DMS53 treated with DMSO at 0.1 percent for 48 hours (cell line): ENCODE measurements around the gene PLA1A.
"Not testable (repeated sequence)": the region's sequence is repeated elsewhere in the genome, so short reads cannot be mapped to it uniquely, and the experiment has no call there.

ENCODE experiments used
- DNase-seq: peaks from one replicate; lab custom pipeline; 2025; ENCODE audit not compliant: unreplicated experiment; lab: John Stamatoyannopoulos, UW

The PLA1A gene

DNA sequence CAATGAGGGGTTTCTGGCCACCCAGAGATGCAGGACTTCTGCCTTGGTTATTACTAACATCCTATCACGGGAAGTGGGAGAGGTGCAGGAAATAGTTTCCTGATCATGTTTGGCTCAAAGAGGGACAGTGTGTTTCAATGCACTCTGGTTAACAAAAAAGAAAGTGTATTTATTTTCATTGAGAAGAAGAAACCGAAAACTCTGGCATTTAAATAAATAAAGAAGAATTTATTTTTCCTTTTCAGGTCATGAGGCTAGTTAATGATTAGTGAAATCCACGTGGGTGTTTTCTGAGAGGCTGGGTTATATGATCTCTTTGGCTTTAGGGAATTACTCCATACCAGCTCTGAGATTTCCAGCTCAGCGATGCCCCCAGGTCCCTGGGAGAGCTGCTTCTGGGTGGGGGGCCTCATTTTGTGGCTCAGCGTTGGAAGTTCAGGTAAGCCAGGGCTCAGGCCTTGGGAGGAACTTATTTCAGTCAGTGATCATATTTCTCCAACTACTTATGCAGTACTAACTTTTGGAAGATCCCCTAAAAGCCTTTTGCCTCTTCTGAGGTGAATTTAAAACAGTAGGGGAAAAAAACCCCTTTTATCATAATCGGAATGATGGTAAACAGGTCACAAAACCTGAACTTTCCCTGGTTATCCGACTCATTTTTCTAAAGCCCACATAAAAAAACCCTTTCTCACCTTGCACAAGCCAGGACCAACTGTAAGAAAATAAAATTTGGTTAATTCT is at the start of gene PLA1A:
PLA1A (plus strand) TSS at position 338 of the 741 bp plus-strand sequence; CDS start at position 367, 29 bp downstream.
- DNase-seq, result peak; percentile 12

DNA sequence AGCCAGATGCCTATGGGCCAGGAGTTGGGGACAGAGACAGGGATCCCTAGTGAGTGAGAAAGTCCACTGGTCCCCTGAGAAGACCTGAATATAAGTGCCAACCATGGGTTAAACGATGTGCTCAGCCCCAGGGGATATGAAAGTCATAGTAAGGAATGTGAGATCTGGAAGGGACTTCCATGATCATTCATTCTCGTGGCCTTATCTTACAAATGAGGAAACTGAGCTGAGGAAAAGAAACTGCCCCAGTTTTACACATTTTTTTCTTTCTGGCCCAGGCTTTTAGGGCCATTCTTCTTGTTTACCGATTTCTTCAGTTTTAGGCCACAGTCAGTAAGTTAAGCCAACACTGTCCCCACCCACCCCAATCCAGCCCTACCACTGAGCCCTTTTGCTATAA is 49.3 kb upstream of the PLA1A start:
- DNase-seq, result no peak

DNA sequence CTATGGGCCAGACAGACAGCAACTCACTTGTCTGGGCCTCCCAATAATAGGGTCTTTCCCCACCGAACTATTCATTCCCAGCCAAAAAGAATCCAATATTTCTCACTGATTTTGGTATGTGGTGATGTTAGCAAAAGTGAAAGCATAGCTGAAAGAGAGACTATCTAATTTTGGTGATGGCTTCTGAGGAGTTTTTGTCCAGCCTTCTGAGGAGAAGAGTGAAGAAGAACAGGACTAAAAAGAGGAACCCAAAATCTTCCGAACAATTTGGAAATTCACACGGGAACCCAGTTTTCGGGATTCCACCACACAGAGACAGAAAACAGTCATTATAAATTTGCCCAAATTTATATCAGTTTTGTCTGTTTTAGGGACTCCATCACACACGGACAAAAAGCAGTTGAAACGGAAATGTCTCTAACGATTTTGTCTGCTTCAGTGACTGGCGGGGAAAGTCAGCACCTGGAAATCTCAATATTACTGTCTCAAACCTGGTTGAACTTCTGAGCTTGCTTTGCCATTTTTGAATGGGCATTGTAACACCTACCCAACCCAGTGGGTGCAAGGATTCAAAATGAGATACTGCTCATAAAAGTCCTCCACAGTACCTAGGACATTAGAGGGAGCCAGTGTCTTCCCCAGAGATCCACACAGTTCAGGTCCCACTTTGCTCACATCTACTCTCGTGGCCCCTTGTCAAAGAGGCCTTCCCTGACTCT is 47.3 kb upstream of the PLA1A start:
- DNase-seq, result no peak

- DNase-seq, result no peak
Measured at GRCh38 chr3:119551598-119551997, 46.1 kb upstream of the PLA1A start.

GRCh38 chr3:119552928-119553327 is 44.8 kb upstream of the PLA1A start:
- DNase-seq, result not testable (repeated sequence)

- no peak for DNase-seq
Measured at GRCh38 chr3:119553823-119554415, 43.8 kb upstream of the PLA1A start.

GRCh38 chr3:119555309-119555735 is 42.4 kb upstream of the PLA1A start:
- no peak for DNase-seq

- no peak for DNase-seq
Measured at GRCh38 chr3:119555929-119556328, 41.8 kb upstream of the PLA1A start.

DNA sequence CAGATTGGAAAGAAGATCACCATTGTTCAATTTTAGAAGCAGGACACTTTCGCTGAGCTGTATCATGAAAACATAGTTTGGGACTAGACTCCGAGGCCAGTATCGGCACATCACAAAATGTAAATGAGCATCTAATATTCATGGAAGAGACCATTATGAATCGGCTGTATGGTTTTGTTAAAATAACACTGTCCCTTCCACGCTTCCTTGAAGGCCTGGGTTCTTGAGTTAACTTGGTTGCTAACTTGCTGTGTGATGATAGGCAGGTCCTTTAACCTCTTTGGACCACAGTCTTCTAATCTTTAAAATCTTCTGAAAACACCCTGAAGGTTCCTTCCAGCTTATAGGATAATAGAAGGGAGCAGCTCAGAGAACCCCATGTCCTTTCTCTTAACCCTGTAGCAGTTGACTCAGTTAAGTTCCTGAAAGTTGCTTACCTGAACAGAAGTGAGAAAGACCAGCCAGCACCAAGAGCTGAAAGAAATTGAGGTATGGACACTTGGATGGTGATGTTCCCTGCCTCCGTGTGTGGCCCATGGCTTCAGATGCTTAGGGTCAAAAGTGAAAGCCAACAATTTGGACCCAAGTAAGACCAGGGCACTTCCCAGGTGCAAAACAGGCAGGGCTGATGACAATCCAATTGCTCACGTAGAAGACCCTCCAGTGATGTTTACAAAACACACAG is 40.4 kb upstream of the PLA1A start:
- DNase-seq, result no peak

DNA sequence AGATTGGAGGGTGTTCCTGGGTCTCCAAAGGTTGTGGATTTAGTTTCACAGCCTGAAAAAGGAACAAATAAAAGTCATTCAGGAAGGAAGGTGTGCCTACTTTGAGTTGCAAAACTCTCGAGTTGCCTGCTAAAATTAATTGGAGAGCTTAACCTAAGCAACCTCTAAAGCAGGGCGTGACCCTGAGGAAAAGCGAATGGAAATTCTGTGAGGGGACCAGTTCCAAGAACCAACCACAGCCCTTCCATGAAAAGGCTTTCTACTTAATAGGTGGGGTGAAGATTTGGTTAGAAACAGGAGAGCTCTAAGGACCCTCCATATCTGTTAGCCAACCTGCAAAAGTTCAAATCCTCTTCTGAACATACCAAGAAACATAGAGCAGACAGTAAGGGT is 39.8 kb upstream of the PLA1A start:
- no peak for DNase-seq

GRCh38 chr3:119558626-119559317 is 38.9 kb upstream of the PLA1A start:
- no peak for DNase-seq

DNA sequence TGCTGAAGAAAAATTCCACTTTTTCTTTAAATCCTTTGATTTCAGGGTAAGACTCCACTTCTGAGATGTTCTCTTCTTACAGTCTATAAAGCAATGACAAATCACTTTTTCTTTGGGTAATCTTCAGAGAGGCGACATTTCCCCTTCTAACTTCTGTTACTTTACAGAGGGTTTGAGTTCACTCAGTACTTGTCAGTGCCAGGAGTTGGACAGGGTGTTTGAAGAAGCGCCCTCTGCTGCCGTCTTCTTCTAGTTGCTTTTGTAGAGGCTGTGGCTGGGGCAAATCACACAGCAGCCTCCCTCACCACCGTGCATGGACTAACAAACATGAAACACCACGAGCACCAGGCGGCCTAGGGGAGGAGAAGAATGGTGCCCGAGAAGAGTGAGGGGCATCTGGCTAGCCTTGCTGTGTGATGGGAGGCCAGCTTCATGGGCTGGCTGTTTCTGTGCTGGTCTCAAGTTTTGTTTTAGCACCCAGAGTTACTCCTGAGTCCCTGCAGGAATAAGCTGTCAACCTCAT is 38.2 kb upstream of the PLA1A start, which contains the start of gene CD80:
CD80 (minus strand) TSS at position 174 of the 523 bp plus-strand sequence. CDS start 1,886 bp downstream, outside the sequence.
- DNase-seq, result peak; percentile 14

DNA sequence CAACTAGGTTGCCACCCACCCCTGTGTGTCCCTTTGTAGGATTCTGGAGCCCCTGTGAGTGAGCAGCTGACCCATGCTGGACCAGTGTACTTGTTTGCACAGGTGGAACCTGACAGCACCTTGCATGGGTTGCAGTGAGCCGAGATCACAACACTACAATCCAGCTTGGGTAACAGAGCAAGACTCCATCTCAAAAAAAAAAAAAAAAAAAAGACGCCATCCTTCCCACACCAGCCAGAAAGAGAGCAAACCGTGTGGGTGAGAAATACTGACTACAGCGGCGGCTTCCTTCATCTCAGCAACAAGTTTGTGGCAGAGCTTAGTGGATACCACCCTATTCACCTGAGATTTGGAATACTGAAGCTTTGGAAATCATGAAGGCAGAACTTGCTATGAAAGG is 37.5 kb upstream of the PLA1A start:
- no peak for DNase-seq

DNA sequence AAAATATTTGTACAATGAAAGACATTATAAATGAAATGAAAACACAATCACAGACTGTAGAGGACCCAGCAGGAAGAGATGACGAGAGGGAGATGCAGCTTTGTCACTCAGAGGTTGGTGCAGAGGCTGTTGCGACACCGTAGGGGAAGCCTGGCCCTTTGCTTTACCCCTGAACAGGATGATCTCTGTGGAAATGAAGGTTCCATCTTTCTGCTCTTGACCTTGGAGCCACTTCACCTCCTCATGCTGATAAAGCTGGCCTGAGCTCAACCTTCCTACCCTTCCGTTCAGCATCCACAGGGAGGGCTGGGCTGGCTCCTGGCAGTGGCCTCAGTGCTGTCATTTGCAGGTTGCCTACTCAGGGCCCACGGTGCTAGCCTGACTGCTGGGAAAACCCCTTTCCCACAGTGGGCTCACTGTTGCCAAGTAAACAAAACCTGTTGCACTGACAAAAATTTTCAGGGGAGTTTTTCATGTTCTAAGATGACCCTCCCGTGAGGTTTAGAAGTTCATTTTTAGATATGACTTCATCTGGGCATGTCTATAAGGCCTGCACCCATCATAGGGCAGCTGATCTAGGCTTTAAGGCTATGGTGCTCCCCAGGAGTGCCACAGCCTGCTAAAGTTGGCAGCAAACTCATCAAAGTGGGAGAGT is 35.3 kb upstream of the PLA1A start:
- no peak for DNase-seq

- DNase-seq, result not testable (repeated sequence)
Measured at GRCh38 chr3:119563334-119563733, 34.4 kb upstream of the PLA1A start.

DNA sequence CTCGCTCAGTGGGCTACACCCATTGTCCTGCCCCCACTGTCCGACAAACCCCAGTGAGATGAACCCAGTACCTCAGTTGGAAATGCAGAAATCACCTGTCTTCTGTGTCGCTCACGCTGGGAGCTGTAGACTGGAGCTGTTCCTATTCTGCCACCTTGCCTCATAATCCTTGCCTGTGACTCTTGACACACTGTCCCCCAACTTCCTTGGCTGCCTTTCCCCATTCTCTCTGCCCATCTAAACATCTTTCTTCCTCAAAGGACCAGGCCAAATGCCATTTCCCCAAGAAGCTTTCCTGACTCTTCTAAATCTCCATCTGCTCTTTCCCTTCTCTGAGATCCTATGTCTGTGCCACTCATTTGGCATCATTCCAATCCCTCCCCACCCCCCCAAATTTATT is 28.5 kb upstream of the PLA1A start:
- DNase-seq, result no peak

DNA sequence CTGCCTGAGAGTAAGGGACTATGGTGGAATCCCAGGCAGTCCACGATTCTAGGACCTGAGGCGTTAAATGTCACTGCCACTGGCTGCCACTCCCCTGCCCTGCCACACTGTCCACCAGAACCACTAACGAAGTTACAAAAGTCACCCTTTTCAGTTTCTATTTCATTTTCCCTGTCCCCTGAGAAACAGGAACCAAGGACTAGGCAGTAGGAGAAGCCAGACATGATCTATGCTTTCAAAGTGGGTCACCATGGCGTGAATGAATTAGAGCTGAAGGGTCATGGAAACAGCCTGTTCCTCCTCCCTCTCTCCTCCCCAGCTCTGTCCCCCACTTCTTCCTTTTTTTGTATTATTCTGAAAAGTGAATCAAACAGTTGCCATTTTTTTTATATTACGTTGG is 27.5 kb upstream of the PLA1A start:
- DNase-seq, result no peak

DNA sequence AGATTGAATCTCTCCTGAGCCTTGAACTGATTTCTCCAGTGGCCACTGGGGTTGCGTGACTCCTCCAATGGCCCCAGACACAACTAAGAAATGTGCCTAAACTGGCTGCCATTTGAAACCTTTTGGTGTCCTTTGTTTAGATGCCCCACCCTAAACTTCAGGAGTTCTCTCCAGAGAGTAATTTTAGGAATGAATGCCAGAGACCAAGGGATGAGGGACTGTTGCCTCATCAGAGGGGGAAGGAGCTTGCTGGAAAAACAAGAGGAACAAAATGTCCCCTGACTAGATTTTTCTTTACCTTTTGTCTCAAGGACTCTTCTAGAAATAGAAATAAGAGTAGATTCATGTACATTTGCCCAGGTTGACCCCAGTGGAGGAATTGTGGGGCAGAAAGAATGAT is 26.5 kb upstream of the PLA1A start:
- no peak for DNase-seq

GRCh38 chr3:119571688-119572087 is 26.0 kb upstream of the PLA1A start:
- no peak for DNase-seq

GRCh38 chr3:119575507-119575906 is 22.2 kb upstream of the PLA1A start:
- DNase-seq, result no peak
